Measurements from ENCODE around the gene TMEM179.

- TF ChIP-seq, protein P1, sequence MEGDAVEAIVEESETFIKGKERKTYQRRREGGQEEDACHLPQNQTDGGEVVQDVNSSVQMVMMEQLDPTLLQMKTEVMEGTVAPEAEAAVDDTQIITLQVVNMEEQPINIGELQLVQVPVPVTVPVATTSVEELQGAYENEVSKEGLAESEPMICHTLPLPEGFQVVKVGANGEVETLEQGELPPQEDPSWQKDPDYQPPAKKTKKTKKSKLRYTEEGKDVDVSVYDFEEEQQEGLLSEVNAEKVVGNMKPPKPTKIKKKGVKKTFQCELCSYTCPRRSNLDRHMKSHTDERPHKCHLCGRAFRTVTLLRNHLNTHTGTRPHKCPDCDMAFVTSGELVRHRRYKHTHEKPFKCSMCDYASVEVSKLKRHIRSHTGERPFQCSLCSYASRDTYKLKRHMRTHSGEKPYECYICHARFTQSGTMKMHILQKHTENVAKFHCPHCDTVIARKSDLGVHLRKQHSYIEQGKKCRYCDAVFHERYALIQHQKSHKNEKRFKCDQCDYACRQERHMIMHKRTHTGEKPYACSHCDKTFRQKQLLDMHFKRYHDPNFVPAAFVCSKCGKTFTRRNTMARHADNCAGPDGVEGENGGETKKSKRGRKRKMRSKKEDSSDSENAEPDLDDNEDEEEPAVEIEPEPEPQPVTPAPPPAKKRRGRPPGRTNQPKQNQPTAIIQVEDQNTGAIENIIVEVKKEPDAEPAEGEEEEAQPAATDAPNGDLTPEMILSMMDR (IDR thresholded peaks at IDR 0.05): no peak
- TF ChIP-seq POLR2A (IDR thresholded peaks at IDR 0.05): no peak
These were observed 48.1 kb downstream of the TMEM179 start for GRCh38 chr14:104556256-104557021.
